Mucosa of descending colon (tissue), 3 donors: ENCODE data around the gene SRSF3. TPM values are rescaled to one million over a fixed set of nuclear protein-coding genes. Genes with fewer than 3 reads are reported as not detected.
"Not testable (repeated sequence)": the region's sequence is repeated elsewhere in the genome, so short reads cannot be mapped to it uniquely, and the experiment has no call there.

Source experiments
- ATAC-seq: fragments of 200-7000 bp; cut with Tn5 transposase; one replicate; pipeline ENCODE4 v1.9.1; 2020; ENCODE audit warnings: mild to moderate bottlenecking, moderate library complexity
- DNase-seq, 3 donors: peaks; one replicate each; pipeline ENCODE4 v3.0.0-alpha.2; 2020
- H3K36me3 ChIP-seq: fragments of 200-600 bp; one replicate; pipeline ENCODE4 v1.8.0; 2021; ENCODE audit warnings: low read depth, mild to moderate bottlenecking
- H3K4me1 ChIP-seq: fragments of 200-600 bp; one replicate; pipeline ENCODE4 v1.8.0; 2021; ENCODE audit warnings: low read depth, mild to moderate bottlenecking
- H3K4me3 ChIP-seq: fragments of 200-600 bp; one replicate; pipeline ENCODE4 v1.8.0; 2021; ENCODE audit warnings: mild to moderate bottlenecking
- H3K9me3 ChIP-seq: fragments of 200-600 bp; one replicate; pipeline ENCODE4 v1.8.0; 2021; ENCODE audit warnings: mild to moderate bottlenecking
- intact Hi-C, 2 donors: fragments of 100-400 bp; cut with DNase I in 1 of 2; cut with micrococcal nuclease in 1 of 2; formaldehyde crosslinking; loops; one replicate each; pipeline versions ENCODE4 v1.11.0 to v1.11.1; 2022; cut with DNase I, micrococcal nuclease
- total RNA-seq, 3 donors: library from RNA; stranded (reverse); fragmentation: NEBNext Ultra II Directional in 2 of 3; extraction: Animal tissue kit (Norgen Biotek cat#: 25700) in 2 of 3; gene quantifications; one replicate each; pipeline versions ENCODE4 v1.2.1 to v1.2.4, GENCODE V29; 2021 to 2023
- TF ChIP-seq, protein P1 (sequence below): fragments of 200-600 bp; IDR thresholded peaks from one replicate; pipeline ENCODE4 v1.8.0; 2022; ENCODE audit warnings: antibody characterized with exemption, mild to moderate bottlenecking
- donor health status: DM: no; HTN: no; CAD: no; lungs with moderate emphysema.
- donor health status: DM: no; HTN: no; CAD: no.
- donor health status: DM: no; HTN: yes; CAD: no.

SRSF3 gene
- total RNA-seq, 3 donors from 2014 or later = 176 to 243 (median 229) TPM

DNA sequence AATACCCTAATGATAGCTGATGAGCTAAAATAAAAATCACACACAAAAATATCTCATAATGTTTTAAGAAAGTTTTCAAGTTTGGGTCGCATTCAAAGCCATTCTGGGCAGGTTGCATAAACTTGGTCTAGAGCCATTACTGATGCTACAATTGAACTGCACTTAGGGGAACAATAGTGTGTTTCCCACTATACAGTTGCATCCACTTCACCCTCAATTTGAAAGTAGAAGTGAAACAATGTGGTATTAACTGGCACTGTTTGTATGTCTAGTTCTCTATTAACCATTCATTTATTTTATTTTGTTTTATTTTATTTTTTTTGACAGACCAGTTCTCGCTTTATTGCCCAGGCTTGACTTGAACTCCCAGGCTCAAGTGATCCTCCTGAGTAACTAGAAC, 23.9 kb upstream of the SRSF3 start:
- H3K9me3 ChIP-seq = peaks cover 3% of the 10 kb centered on the region
- intact Hi-C loops = no loop called here
- TF ChIP-seq, protein P1, sequence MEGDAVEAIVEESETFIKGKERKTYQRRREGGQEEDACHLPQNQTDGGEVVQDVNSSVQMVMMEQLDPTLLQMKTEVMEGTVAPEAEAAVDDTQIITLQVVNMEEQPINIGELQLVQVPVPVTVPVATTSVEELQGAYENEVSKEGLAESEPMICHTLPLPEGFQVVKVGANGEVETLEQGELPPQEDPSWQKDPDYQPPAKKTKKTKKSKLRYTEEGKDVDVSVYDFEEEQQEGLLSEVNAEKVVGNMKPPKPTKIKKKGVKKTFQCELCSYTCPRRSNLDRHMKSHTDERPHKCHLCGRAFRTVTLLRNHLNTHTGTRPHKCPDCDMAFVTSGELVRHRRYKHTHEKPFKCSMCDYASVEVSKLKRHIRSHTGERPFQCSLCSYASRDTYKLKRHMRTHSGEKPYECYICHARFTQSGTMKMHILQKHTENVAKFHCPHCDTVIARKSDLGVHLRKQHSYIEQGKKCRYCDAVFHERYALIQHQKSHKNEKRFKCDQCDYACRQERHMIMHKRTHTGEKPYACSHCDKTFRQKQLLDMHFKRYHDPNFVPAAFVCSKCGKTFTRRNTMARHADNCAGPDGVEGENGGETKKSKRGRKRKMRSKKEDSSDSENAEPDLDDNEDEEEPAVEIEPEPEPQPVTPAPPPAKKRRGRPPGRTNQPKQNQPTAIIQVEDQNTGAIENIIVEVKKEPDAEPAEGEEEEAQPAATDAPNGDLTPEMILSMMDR = no peak
- no peak for ATAC-seq
- H3K36me3 ChIP-seq = no peaks in the 10 kb centered on the region
- no peak for DNase-seq
- H3K4me3 ChIP-seq = no peak overlapping the region
- H3K4me1 ChIP-seq = no peaks in the 10 kb centered on the region

DNA sequence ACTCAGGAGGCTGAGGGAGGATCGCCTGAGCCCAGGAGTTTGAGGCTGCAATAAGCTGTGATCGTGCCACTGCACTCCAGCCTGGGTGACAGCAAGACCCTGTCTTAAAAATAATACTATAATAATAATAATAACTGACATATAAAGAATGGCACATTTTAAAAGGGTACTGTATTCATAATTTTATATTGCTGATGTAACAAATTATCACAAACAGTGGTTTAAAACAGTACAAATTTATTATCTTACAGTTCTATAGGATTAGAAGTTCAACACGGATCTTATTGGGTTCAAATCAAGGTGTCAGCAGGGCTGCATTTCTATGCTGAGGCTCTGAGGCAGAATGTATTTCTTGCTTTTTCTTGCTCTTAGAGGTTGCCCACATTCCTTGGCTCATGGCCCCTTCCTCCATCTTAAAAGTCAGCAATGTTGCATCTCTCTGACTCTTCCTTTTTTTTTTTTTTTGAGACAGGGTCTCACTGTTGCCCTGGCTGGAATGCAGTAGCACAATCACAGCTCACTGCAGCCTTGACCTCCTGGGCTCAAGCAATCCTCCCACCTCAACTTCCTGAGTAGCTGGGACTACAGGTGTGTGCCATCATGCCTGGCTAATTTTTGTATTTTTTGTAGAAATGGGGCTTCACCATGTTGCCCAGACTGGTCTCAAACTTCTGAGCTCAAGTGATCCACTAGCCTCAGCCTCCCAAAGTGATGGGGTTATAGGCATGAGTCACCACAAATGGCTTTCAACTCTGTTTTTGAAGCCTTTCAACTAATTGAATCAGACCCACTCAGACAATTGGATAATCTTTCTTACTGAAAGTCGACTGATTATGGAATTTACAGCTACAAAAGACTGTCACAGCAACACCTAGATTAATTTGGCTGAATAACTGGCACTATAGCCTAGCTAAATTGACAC, 22.8 kb upstream of the SRSF3 start:
- Histone ChIP-seq H3K4me3 (no peak overlapping the region), H3K4me1 (no peaks in the 10 kb centered on the region), H3K9me3 (peaks cover 3% of the 10 kb centered on the region), H3K36me3 (no peaks in the 10 kb centered on the region)
- intact Hi-C loops = no loop called here
- TF ChIP-seq, protein P1 = no peak
- no peak for DNase-seq
- no peak for ATAC-seq

DNA sequence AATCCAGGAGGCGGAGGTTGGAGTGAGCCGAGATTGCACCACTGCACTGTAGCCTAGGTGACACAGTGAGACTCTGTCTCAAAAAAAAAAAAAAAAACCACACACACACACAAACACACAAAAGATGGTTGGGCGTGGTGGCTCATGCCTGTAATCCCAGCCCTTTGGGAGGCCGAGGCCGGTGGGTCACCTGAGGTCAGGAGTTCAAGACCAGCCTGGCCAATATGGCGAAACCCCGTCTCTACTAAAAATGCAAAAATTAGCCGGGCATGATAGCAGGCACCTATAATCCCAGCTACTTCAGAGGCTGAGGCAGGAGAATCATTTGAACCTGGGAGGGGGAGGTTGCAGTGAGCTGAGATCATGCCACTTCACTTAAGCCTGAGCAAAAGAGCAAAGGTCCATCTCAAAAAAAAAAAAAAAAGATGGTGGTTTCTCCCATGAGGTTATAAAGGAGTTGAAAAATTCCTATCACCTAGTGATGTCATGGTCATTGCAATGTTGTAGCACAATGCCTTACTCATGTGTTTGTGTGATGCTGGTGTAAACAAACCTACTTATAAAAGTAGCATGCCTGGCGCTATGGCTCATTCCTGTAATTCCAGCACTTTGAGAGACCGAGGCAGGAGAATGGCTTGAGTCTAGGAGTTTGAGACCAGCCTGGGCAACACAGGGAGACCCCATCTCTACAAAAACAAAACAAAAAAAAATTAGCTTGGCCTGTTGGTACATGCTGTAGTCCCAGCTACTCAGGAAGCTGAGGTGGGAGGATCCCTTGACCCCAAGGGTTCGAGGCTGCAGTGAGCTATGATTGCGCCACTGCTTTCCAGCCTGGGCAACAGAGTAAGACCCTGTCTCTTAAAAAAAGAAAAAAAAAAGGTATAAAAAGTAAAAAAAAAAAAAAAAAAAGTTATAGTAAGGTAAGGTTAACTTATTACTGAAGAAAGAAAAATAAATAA, 21.5 kb upstream of the SRSF3 start:
- peak; percentile 72 for ATAC-seq
- H3K4me3 ChIP-seq, DNase-seq, H3K9me3 ChIP-seq, H3K4me1 ChIP-seq, H3K36me3 ChIP-seq, intact Hi-C loops: not testable (repeated sequence)

DNA sequence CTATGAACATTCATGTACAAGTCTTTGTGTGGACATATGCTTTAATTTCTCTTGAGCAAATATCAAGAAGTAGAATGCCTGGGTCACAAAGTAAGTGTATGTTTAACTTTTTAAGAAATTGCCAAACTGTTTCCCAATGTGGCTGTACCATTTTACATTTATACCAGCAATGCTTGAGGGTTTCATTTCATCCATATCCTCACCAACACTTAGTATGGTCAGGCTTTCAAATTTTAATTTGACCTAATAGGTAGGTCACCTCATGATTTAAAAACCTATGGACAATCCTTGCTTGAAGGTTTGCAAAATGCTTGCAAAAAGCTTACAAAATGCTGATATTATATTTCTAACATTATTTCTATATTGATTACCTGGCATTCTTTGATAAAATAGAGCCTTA, 19.5 kb upstream of the SRSF3 start:
- no peak for DNase-seq

DNA sequence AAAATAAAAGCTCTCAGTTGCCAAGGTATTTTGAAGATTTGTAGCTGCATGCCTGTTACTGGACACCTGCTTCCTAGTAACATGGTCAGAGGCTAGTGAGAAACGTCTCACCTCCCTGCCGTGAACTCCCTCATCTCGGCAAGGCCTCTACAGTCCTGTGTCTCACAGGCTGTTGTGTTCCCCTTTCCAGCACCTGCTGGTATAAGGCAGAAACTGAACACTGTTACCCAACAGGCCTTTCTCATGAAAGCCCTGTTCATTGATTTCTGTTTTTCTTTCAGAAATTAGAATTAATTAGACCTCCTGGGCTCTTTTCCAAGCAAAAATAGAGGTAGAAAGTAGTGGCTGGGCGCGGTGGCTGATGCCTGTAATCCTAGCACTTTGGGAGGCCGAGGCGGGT, 17.6 kb upstream of the SRSF3 start:
- H3K4me3 ChIP-seq = no peak overlapping the region
- no peak for ATAC-seq
- no peaks in the 10 kb centered on the region for H3K36me3 ChIP-seq
- H3K4me1 ChIP-seq = no peaks in the 10 kb centered on the region
- intact Hi-C loops = no loop called here
- H3K9me3 ChIP-seq = peaks cover 3% of the 10 kb centered on the region
- TF ChIP-seq, protein P1 = no peak
- no peak for DNase-seq

More for the DNA sequence above, 19.5 kb upstream of the SRSF3 start:
- intact Hi-C loops = no loop called here
- TF ChIP-seq, protein P1 = no peak
- H3K4me3 ChIP-seq = no peak overlapping the region
- no peaks in the 10 kb centered on the region for H3K36me3 ChIP-seq
- peaks cover 3% of the 10 kb centered on the region for H3K9me3 ChIP-seq
- no peaks in the 10 kb centered on the region for H3K4me1 ChIP-seq
- no peak for ATAC-seq
